Loucy (cell line): ENCODE data around the gene TOGARAM2.

ENCODE experiments used
- H2AFZ ChIP-seq: fragments of 200-600 bp; sonication (generic); 2 replicates; pipeline ENCODE4 v1.6.0; 2016; ENCODE audit warnings: antibody characterized with exemption, mild to moderate bottlenecking, low read length, moderate library complexity
- H3F3A ChIP-seq: fragments of 200-600 bp; 2 replicates; pipeline ENCODE4 v1.6.0; 2016; ENCODE audit warnings: antibody characterized with exemption, low read depth, mild to moderate bottlenecking
- H3K27me3 ChIP-seq: fragments of 200-600 bp; sonication (generic); 2 replicates; pipeline ENCODE4 v1.6.1; 2014; ENCODE audit warnings: low read length, mild to moderate bottlenecking; ENCODE audit not compliant: insufficient read depth, poor library complexity, severe bottlenecking
- H3K36me3 ChIP-seq: fragments of 200-600 bp; sonication (generic); 2 replicates; pipeline ENCODE4 v1.6.1; 2016; ENCODE audit warnings: low read length; ENCODE audit not compliant: insufficient read depth
- H3K4me1 ChIP-seq: fragments of 200-600 bp; sonication (generic); 2 replicates; pipeline ENCODE4 v1.5.1; 2014; ENCODE audit warnings: low read length, mild to moderate bottlenecking; ENCODE audit not compliant: insufficient read depth, poor library complexity, severe bottlenecking
- H3K4me2 ChIP-seq: fragments of 200-600 bp; sonication (generic); 2 replicates; pipeline ENCODE4 v1.6.0; 2014; ENCODE audit warnings: antibody characterized with exemption, low read length, low read depth, mild to moderate bottlenecking; ENCODE audit not compliant: poor library complexity, severe bottlenecking
- H3K4me3 ChIP-seq: fragments of 200-600 bp; sonication (generic); 2 replicates; pipeline ENCODE4 v1.5.1; 2014; ENCODE audit warnings: low read length, mild to moderate bottlenecking, mixed read lengths; ENCODE audit not compliant: poor library complexity, severe bottlenecking
- H3K79me2 ChIP-seq: fragments of 200-600 bp; sonication (generic); 2 replicates; pipeline ENCODE4 v1.6.1; 2014; ENCODE audit warnings: low read length; ENCODE audit not compliant: insufficient read depth
- H3K9ac ChIP-seq: fragments of 200-600 bp; sonication (generic); 2 replicates; pipeline ENCODE4 v1.6.0; 2014; ENCODE audit warnings: mild to moderate bottlenecking, low read depth, low read length, moderate library complexity; ENCODE audit not compliant: poor library complexity, severe bottlenecking
- H3K9me2 ChIP-seq: fragments of 200-600 bp; sonication (generic); replicated peaks from 2 replicates; pipeline ENCODE4 v1.6.1; 2016; ENCODE audit warnings: low read depth, low read length, mixed read lengths
- H3K9me3 ChIP-seq: fragments of 200-600 bp; sonication (generic); 2 replicates; pipeline ENCODE4 v1.6.1; 2014; ENCODE audit warnings: mild to moderate bottlenecking, antibody characterized with exemption, low read length, low read depth; ENCODE audit not compliant: insufficient read depth
- H4K20me1 ChIP-seq: fragments of 200-600 bp; sonication (generic); 2 replicates; pipeline ENCODE4 v1.6.0; 2014; ENCODE audit warnings: antibody characterized with exemption, low read length, mild to moderate bottlenecking; ENCODE audit not compliant: insufficient read depth, poor library complexity, severe bottlenecking
- CTCF ChIP-seq: fragments of 200-600 bp; sonication (generic); conservative IDR thresholded peaks from 2 replicates; pipeline ENCODE4 v1.5.1; 2014; ENCODE audit warnings: mild to moderate bottlenecking, antibody characterized with exemption, low read length
- EZH2phosphoT487 ChIP-seq: fragments of 200-600 bp; IDR thresholded peaks from 2 replicates; pipeline ENCODE4 v1.6.1; 2018; ENCODE audit warnings: antibody characterized with exemption, mild to moderate bottlenecking, moderate library complexity, borderline replicate concordance

Gene TOGARAM2

GRCh38 chr2:28994074-28994473 lies 13.0 kb downstream of the TOGARAM2 start:
- Histone ChIP-seq H3K9me3 (no peaks in the 10 kb centered on the region), H3K9me2 (no peaks in the 10 kb centered on the region), H3K9ac (no peak overlapping the region), H3K27me3 (no peaks in the 10 kb centered on the region), H3K4me3 (no peak overlapping the region), H3K79me2 (no peaks in the 10 kb centered on the region), H3K4me2 (no peak overlapping the region), H3K36me3 (no peaks in the 10 kb centered on the region), H4K20me1 (no peaks in the 10 kb centered on the region), H3K4me1 (no peaks in the 10 kb centered on the region), H2AFZ (no peak overlapping the region), H3F3A (no peaks in the 10 kb centered on the region)
- no peak for TF ChIP-seq CTCF

DNA sequence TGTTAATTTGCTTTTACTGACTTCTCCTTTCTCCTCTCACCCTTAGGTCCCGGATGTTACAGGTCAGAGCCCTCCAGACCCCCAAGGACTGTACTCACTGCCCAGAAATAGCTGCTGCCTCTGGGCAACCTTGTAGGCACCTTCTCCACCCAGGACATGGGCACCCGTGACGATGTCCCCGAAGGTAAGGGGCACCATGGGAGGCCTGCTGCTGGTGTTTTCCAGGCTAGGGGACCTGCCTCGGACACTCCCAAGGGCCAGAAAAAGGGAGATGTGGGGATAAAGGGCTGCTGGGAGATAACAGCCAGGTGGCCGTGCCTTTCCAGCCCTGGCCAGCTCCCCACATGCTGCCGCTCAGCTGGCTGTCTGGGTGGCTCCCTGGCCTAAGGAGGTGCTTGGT lies 13.6 kb downstream of the TOGARAM2 start:
- Histone ChIP-seq H3K9ac (no peak overlapping the region), H3K36me3 (no peaks in the 10 kb centered on the region), H3F3A (no peaks in the 10 kb centered on the region), H3K9me3 (no peaks in the 10 kb centered on the region), H2AFZ (no peak overlapping the region), H4K20me1 (no peaks in the 10 kb centered on the region), H3K9me2 (no peaks in the 10 kb centered on the region), H3K4me3 (no peak overlapping the region), H3K4me1 (peaks cover under 1% of the 10 kb centered on the region), H3K27me3 (no peaks in the 10 kb centered on the region), H3K4me2 (no peak overlapping the region), H3K79me2 (no peaks in the 10 kb centered on the region)
- no peak for TF ChIP-seq EZH2phosphoT487
- TF ChIP-seq CTCF: no peak

DNA sequence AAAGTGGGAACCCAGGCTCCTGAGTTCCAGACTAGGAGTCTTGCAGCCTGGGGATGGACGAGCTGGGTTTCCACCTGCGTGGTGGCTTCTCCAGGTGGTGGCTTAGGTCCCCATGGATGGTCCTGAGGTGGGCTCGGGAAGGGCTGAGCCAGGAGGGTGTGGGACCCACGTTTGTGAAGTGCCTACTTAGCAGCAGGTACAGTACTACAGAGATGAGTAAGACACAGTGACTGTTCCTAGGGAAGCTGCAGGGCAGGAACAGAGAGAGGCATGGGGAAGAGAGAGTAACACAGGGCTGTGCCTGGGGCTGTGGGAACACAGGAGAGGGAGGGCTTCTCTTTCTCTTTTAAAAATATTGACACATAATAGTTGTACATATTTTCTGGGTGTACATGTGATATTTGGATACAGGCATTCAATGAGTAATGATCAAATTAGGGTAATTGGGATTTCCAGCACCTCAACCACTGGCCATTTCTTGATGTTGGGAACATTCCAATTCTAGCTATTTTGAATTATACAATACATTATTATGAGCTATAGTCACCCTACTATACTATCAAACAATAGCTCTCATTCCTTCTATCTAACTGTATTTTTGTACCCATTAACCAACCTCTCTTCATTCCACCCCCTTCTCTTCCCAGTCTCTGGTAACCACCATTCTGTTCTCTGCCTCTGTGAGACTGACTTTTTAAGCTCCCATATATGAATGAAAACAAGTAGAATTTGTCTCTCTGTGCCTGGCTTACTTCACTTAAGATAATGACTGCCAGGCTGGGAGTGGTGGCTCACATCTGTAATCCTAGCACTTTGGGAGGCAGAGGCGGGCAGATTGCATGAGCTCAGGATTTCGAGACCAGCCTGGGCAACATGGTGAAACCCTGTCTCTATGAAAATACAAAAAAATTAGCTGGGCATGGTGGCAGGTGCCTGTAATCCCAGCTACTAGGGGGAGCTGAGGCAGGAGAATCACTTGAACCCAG lies 15.0 kb downstream of the TOGARAM2 start:
- Histone ChIP-seq H3K79me2 (no peaks in the 10 kb centered on the region), H3K9me3 (no peaks in the 10 kb centered on the region), H4K20me1 (no peaks in the 10 kb centered on the region), H3K4me1 (peaks cover 14% of the 10 kb centered on the region), H3K9me2 (no peaks in the 10 kb centered on the region), H3K27me3 (no peaks in the 10 kb centered on the region), H3K9ac (no peak overlapping the region), H3K36me3 (no peaks in the 10 kb centered on the region), H2AFZ (no peak overlapping the region), H3F3A (no peaks in the 10 kb centered on the region), H3K4me3 (no peak overlapping the region), H3K4me2 (no peak overlapping the region)
- TF ChIP-seq EZH2phosphoT487 (no peak), CTCF (no peak)
